K562 (cell line): ENCODE measurements around the gene ZMYND19. TPM values are rescaled to one million over a fixed set of nuclear protein-coding genes. Genes with fewer than 3 reads are reported as not detected.

Source experiments
- ATAC-seq: fragments of 200-7000 bp; cut with Tn5 transposase; 3 replicates; pipeline ENCODE4 v1.9.1; 2020; ENCODE audit warnings: moderate library complexity
- BruUV-seq: library from RNA; stranded (reverse); fragments of 400-500 nt; replicated peaks from 2 replicates; lab custom pipeline; 2021; lab: Mats Ljungman, UMichigan
- CTCF ChIA-PET: fragments of 300-600 bp; formaldehyde crosslinking; extraction: SDS; loops from one replicate; lab custom pipeline; 2021; ENCODE audit warnings: low intra/inter-chr PET ratio; lab: Yijun Ruan, JAX
- POLR2A ChIA-PET: fragments of 300-600, 350-650 bp; sonication (Branson Sonifier 250); formaldehyde crosslinking; extraction: SDS; loops from one replicate; lab custom pipeline; 2021; ENCODE audit warnings: antibody characterized with exemption, inconsistent platforms; lab: Yijun Ruan, JAX
- DNase-seq, 4 experiments: peaks; one replicate each; pipeline versions ENCODE4 v3.0.0 to v3.0.0-alpha.2; 2011 to 2018; ENCODE audit warnings: low spot score in 3 of 4, mixed read lengths in 3 of 4; ENCODE audit errors: extremely low read depth in 1 of 4
- FAIRE-seq: peaks from 2 replicates; lab custom pipeline; 2011; peaks lifted over from hg19 to GRCh38; lab: Jason Lieb, UNC
- H2AFZ ChIP-seq: 2 replicates; pipeline ENCODE4 v1.6.0; 2011; ENCODE audit warnings: low read depth, low read length, control low read depth, inconsistent platforms
- H3K27ac ChIP-seq: fragments of 200-600 bp; 3 replicates; pipeline ENCODE4 v1.8.0; 2011; ENCODE audit warnings: low read depth, mild to moderate bottlenecking, control low read depth, inconsistent platforms, low read length, moderate library complexity, mixed read lengths; ENCODE audit errors: extremely low read depth
- H3K27me3 ChIP-seq, 2 experiments: fragments of 300-600 bp in 1 of 2; 2 replicates in 1 of 2; 3 replicates in 1 of 2; pipeline versions ENCODE4 v1.6.0 to v1.8.0; 2011; ENCODE audit warnings: inconsistent platforms in 2 of 2, low read length in 2 of 2, mild to moderate bottlenecking in 1 of 2, mixed read lengths in 1 of 2, moderate library complexity in 1 of 2; ENCODE audit not compliant: control insufficient read depth in 2 of 2, insufficient read depth in 2 of 2
- H3K36me3 ChIP-seq: fragments of 300-600 bp; 3 replicates; pipeline ENCODE4 v1.8.0; 2011; ENCODE audit warnings: mild to moderate bottlenecking, low read length, inconsistent platforms; ENCODE audit not compliant: control insufficient read depth, insufficient read depth
- H3K4me1 ChIP-seq, 2 experiments: fragments of 200-600 bp in 1 of 2; replicated peaks in 1 of 2; 2 replicates in 1 of 2; 3 replicates in 1 of 2; pipeline versions ENCODE4 v1.5.1 to v1.8.0; 2011; ENCODE audit warnings: inconsistent platforms in 2 of 2, low read length in 2 of 2, mild to moderate bottlenecking in 1 of 2, mixed read lengths in 1 of 2, moderate library complexity in 1 of 2; ENCODE audit not compliant: control insufficient read depth in 2 of 2, insufficient read depth in 2 of 2
- H3K4me2 ChIP-seq: 2 replicates; pipeline ENCODE4 v1.6.1; 2011; ENCODE audit warnings: low read length, control low read depth, inconsistent platforms, mixed read lengths; ENCODE audit not compliant: insufficient read depth
- H3K4me3 ChIP-seq: fragments of 200-600 bp; sonication (generic), shearing (Covaris generic); 2 replicates; pipeline ENCODE4 v1.5.1; 2016; ENCODE audit warnings: control low read depth, inconsistent platforms
- H3K79me2 ChIP-seq: fragments of 200-600 bp; 3 replicates; pipeline ENCODE4 v1.8.0; 2011; ENCODE audit warnings: low read length, inconsistent platforms; ENCODE audit not compliant: control insufficient read depth, insufficient read depth
- H3K9ac ChIP-seq, 2 experiments: 2 replicates each; pipeline versions ENCODE4 v1.6.0 to v1.6.1; 2011; ENCODE audit warnings: low read depth in 2 of 2, low read length in 2 of 2, control low read depth in 1 of 2, inconsistent platforms in 1 of 2, mild to moderate bottlenecking in 1 of 2, mixed read lengths in 1 of 2; ENCODE audit not compliant: insufficient read depth in 1 of 2
- H3K9me1 ChIP-seq: one replicate; pipeline ENCODE4 v1.6.0; 2011; ENCODE audit warnings: inconsistent platforms, mild to moderate bottlenecking, low read length, moderate library complexity; ENCODE audit not compliant: control insufficient read depth, insufficient read depth
- H3K9me3 ChIP-seq: replicated peaks from 2 replicates; pipeline ENCODE4 v1.5.1; 2011; ENCODE audit warnings: low read depth, low read length, inconsistent platforms; ENCODE audit not compliant: control insufficient read depth, insufficient read depth
- H4K20me1 ChIP-seq: replicated peaks from 2 replicates; pipeline ENCODE4 v1.6.1; 2011; ENCODE audit warnings: low read length, inconsistent platforms, mixed read lengths; ENCODE audit not compliant: control insufficient read depth, insufficient read depth
- BCL6 ChIP-seq: fragments of 250-450 bp; sonication (Bioruptor Pico); IDR thresholded peaks from 2 replicates; pipeline ENCODE4 v1.4.0; 2020
- POLR2A ChIP-seq: fragments of 450-650 bp; conservative IDR thresholded peaks from 2 replicates; pipeline ENCODE4 v1.6.1; 2016
- SMARCA4 ChIP-seq: fragments of 450-650 bp; IDR thresholded peaks from 2 replicates; pipeline ENCODE4 v1.6.1; 2016
- ZC3H4 ChIP-seq: sonication (generic); formaldehyde crosslinking; IDR thresholded peaks from 2 replicates; pipeline ENCODE4 v1.9.0; 2021; ENCODE audit warnings: missing genetic modification reagents, borderline replicate concordance
- ZNF347 ChIP-seq: fragments of 450-650 bp; formaldehyde crosslinking; IDR thresholded peaks from 2 replicates; pipeline ENCODE4 v1.4.0; 2020; ENCODE audit warnings: low read depth, mild to moderate bottlenecking, moderate library complexity
- WGBS: fragments of 100-300 bp; shearing (Covaris generic); methylation state at CpG from one replicate; pipeline ENCODE4 v1.1.6; 2016; ENCODE audit warnings: low coverage, mixed read lengths; ENCODE audit not compliant: insufficient coverage; ENCODE audit errors: missing lambda C conversion rate; 5-methylcytosine and 5-hydroxymethylcytosine counted together
- in situ Hi-C: fragments of 300-500 bp; cut with MboI; formaldehyde crosslinking; loops from 4 replicates; pipeline ENCODE4 v1.15.0; 2018; ENCODE audit warnings: inconsistent platforms, mixed read lengths
- intact Hi-C: fragments of 100-400 bp; cut with micrococcal nuclease; formaldehyde crosslinking; loops from 2 replicates; pipeline ENCODE4 v1.14.2; 2022
- polyA plus RNA-seq, 8 experiments: library from polyadenylated mRNA; depleted of rRNA in 4 of 8; stranded (reverse) in 5 of 8; unstranded in 3 of 8; fragments of >200 nt; fragmentation: Nextera tagmentation in 2 of 8; fragmentation: Illumina TruSeq in 1 of 8; extraction: Ambion mirVana in 2 of 8; extraction: Trizol in 1 of 8; gene quantifications; 2 replicates each; pipeline versions ENCODE4 v1.2.1 to v1.2.3, GENCODE V29; 2011 to 2014; ENCODE audit warnings: inconsistent platforms in 1 of 8, missing spikeins in 1 of 8
- total RNA-seq, 7 experiments: library from RNA; depleted of rRNA in 6 of 7; stranded (reverse); fragments of >200 nt in 6 of 7; fragmentation: Illumina TruSeq in 2 of 7; extraction: Trizol in 2 of 7; gene quantifications; 2 replicates each; pipeline versions ENCODE4 v1.2.1 to v1.2.3, GENCODE V29; 2011 to 2021; ENCODE audit warnings: low replicate concordance in 1 of 7
- TF ChIP-seq, protein P1 (sequence below), 2 experiments: fragments of 450-650 bp in 1 of 2; sonication (generic) in 1 of 2; formaldehyde crosslinking in 1 of 2; IDR thresholded peaks; 2 replicates each; pipeline versions ENCODE4 v1.7.1 to v1.9.0; 2016 to 2022; ENCODE audit warnings: inconsistent platforms in 1 of 2, mild to moderate bottlenecking in 1 of 2, missing genetic modification reagents in 1 of 2
- TF ChIP-seq, protein P2 (sequence below): fragments of 450-650 bp; formaldehyde crosslinking; conservative IDR thresholded peaks from 2 replicates; pipeline ENCODE4 v1.4.0; 2022; ENCODE audit warnings: mild to moderate bottlenecking, missing genetic modification characterization
- TF ChIP-seq, protein P3 (sequence below): fragments of 450-650 bp; IDR thresholded peaks from 2 replicates; pipeline ENCODE4 v1.6.1; 2016; ENCODE audit warnings: mild to moderate bottlenecking

Gene ZMYND19
- total and polyA plus RNA-seq, 9 of the 15 experiments (the other 6 are each of a cell fraction or from before 2014, with no cell fraction given), result 1.0 to 86.7 (median 44.0) TPM

DNA sequence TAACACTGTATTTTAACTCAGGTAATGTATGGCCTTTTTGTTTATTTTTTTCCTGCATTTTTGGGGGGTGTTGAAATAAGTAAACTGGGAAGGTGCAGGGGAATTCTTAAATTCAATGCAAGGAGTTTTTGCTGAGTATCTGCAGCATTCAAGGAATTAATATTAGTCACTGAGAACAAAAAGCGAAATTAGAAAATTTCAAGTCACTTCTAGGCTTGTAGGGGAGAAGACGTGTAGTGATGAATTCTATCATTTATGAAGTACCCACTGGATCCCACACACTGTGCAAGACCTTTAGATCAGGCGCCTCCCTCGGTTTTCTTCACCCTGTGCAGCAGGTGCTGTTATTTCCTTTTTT lies 29.7 kb upstream of the ZMYND19 start:
- 40% methylated on average over 4 of the region's 4 CpGs for WGBS
- H3K4me3 ChIP-seq, result peak overlapping the region; percentile 68
- FAIRE-seq, result no peak
- POLR2A ChIA-PET, result interaction anchor here (0.7 to 1.7 kb wide), 5 partner anchors 8 to 20 kb away, joined by 3 to 11 read pairs (median 5); no protein-coding TSS in a partner anchor
- no peaks in the 10 kb centered on the region for H3K9me3 ChIP-seq
- DNase-seq, result no peak
- peaks cover 4% of the 10 kb centered on the region for H4K20me1 ChIP-seq
- CTCF ChIA-PET, result no interaction called here
- H3K27ac ChIP-seq, result peak overlapping the region; percentile 69; the same call in 2 of the 3 replicates
- in situ Hi-C loops, result no loop called here
- peaks cover 49% of the 10 kb centered on the region for H3K36me3 ChIP-seq
- ATAC-seq, result no peak
- peak overlapping the region; percentile 93 for H3K4me2 ChIP-seq
- H3K4me1 ChIP-seq, result peaks cover 29 to 38% of the 10 kb centered on the region in 2 experiments
- TF ChIP-seq, protein P1, sequence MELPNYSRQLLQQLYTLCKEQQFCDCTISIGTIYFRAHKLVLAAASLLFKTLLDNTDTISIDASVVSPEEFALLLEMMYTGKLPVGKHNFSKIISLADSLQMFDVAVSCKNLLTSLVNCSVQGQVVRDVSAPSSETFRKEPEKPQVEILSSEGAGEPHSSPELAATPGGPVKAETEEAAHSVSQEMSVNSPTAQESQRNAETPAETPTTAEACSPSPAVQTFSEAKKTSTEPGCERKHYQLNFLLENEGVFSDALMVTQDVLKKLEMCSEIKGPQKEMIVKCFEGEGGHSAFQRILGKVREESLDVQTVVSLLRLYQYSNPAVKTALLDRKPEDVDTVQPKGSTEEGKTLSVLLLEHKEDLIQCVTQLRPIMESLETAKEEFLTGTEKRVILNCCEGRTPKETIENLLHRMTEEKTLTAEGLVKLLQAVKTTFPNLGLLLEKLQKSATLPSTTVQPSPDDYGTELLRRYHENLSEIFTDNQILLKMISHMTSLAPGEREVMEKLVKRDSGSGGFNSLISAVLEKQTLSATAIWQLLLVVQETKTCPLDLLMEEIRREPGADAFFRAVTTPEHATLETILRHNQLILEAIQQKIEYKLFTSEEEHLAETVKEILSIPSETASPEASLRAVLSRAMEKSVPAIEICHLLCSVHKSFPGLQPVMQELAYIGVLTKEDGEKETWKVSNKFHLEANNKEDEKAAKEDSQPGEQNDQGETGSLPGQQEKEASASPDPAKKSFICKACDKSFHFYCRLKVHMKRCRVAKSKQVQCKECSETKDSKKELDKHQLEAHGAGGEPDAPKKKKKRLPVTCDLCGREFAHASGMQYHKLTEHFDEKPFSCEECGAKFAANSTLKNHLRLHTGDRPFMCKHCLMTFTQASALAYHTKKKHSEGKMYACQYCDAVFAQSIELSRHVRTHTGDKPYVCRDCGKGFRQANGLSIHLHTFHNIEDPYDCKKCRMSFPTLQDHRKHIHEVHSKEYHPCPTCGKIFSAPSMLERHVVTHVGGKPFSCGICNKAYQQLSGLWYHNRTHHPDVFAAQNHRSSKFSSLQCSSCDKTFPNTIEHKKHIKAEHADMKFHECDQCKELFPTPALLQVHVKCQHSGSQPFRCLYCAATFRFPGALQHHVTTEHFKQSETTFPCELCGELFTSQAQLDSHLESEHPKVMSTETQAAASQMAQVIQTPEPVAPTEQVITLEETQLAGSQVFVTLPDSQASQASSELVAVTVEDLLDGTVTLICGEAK (IDR thresholded peaks at IDR 0.05), result 0 out of 2 replicates have a peak, but pooled peaks have one; percentile 13
- TF ChIP-seq, protein P1 (CRISPR knock-in tag; IDR thresholded peaks at IDR 0.05), result no peak
- TF ChIP-seq, protein P2, sequence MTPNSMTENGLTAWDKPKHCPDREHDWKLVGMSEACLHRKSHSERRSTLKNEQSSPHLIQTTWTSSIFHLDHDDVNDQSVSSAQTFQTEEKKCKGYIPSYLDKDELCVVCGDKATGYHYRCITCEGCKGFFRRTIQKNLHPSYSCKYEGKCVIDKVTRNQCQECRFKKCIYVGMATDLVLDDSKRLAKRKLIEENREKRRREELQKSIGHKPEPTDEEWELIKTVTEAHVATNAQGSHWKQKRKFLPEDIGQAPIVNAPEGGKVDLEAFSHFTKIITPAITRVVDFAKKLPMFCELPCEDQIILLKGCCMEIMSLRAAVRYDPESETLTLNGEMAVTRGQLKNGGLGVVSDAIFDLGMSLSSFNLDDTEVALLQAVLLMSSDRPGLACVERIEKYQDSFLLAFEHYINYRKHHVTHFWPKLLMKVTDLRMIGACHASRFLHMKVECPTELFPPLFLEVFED, result no peak
- no peak for TF ChIP-seq ZNF347
- no peak for TF ChIP-seq BCL6
- TF ChIP-seq POLR2A, result 0 out of 2 replicates have a peak, but pooled peaks have one; percentile 1
- no peak for TF ChIP-seq ZC3H4
- TF ChIP-seq SMARCA4, result no peak
- TF ChIP-seq, protein P3, sequence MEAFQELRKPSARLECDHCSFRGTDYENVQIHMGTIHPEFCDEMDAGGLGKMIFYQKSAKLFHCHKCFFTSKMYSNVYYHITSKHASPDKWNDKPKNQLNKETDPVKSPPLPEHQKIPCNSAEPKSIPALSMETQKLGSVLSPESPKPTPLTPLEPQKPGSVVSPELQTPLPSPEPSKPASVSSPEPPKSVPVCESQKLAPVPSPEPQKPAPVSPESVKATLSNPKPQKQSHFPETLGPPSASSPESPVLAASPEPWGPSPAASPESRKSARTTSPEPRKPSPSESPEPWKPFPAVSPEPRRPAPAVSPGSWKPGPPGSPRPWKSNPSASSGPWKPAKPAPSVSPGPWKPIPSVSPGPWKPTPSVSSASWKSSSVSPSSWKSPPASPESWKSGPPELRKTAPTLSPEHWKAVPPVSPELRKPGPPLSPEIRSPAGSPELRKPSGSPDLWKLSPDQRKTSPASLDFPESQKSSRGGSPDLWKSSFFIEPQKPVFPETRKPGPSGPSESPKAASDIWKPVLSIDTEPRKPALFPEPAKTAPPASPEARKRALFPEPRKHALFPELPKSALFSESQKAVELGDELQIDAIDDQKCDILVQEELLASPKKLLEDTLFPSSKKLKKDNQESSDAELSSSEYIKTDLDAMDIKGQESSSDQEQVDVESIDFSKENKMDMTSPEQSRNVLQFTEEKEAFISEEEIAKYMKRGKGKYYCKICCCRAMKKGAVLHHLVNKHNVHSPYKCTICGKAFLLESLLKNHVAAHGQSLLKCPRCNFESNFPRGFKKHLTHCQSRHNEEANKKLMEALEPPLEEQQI, result no peak
- H3K9me1 ChIP-seq, result no peaks in the 10 kb centered on the region
- H3K27me3 ChIP-seq, result no peaks in the 10 kb centered on the region
- no peak overlapping the region for H2AFZ ChIP-seq
- H3K79me2 ChIP-seq, result peaks cover 78% of the 10 kb centered on the region
- H3K9ac ChIP-seq, result peak overlapping the region; percentile 43 to 79; a peak in 3 of 4 replicates
- intact Hi-C loops, result loop anchor here (5.0 kb wide), 1 partner anchor 47 kb away; no protein-coding TSS in a partner anchor
- BruUV-seq, result TSS peak; percentile 75
